Measurements from ENCODE around the gene MARK4.
A peak's percentile ranks its signal among the peaks of the same experiment; 100 is the strongest.
"Not testable (repeated sequence)": the region's sequence is repeated elsewhere in the genome, so short reads cannot be mapped to it uniquely, and the experiment has no call there.

MARK4 gene

GRCh38 chr19:45250832-45251451 lies at the start of gene MARK4:
TSS of gene MARK4 (plus strand) at chr19:45251271. CDS start at chr19:45251589, 318 bp downstream.
- DNase-seq (ENCODE audit: low read depth) = peak; percentile 13

- DNase-seq (ENCODE audit: low read depth) = no peak
Measured at GRCh38 chr19:45202637-45203036, 48.4 kb upstream of the MARK4 start.

- no peak for DNase-seq (ENCODE audit: low read depth)
Measured at GRCh38 chr19:45205810-45206209, 45.3 kb upstream of the MARK4 start.

GRCh38 chr19:45206328-45206727 lies 44.7 kb upstream of the MARK4 start:
- no peak for DNase-seq (ENCODE audit: low read depth)

GRCh38 chr19:45211751-45212381 lies 39.2 kb upstream of the MARK4 start:
- DNase-seq (ENCODE audit: low read depth) = no peak

GRCh38 chr19:45213031-45213430 lies 38.0 kb upstream of the MARK4 start:
- DNase-seq (ENCODE audit: low read depth) = no peak

GRCh38 chr19:45215391-45216191 lies 35.5 kb upstream of the MARK4 start:
- no peak for DNase-seq (ENCODE audit: low read depth)

- DNase-seq (ENCODE audit: low read depth) = no peak
Measured at GRCh38 chr19:45216667-45217066, 34.4 kb upstream of the MARK4 start.

GRCh38 chr19:45217193-45217956 lies 33.7 kb upstream of the MARK4 start:
- DNase-seq (ENCODE audit: low read depth) = no peak

- no peak for DNase-seq (ENCODE audit: low read depth)
Measured at GRCh38 chr19:45217957-45218334, 33.1 kb upstream of the MARK4 start.

- no peak for DNase-seq (ENCODE audit: low read depth)
Measured at GRCh38 chr19:45218426-45218825, 32.6 kb upstream of the MARK4 start.

GRCh38 chr19:45218911-45219743 lies 31.9 kb upstream of the MARK4 start:
- no peak for DNase-seq (ENCODE audit: low read depth)

GRCh38 chr19:45222724-45223123 lies 28.3 kb upstream of the MARK4 start:
- no peak for DNase-seq (ENCODE audit: low read depth)

- no peak for DNase-seq (ENCODE audit: low read depth)
Measured at GRCh38 chr19:45223879-45224278, 27.2 kb upstream of the MARK4 start.

GRCh38 chr19:45224645-45225044 lies 26.4 kb upstream of the MARK4 start:
- no peak for DNase-seq (ENCODE audit: low read depth)

- not testable (repeated sequence) for DNase-seq (ENCODE audit: low read depth)
Measured at GRCh38 chr19:45229056-45229455, 22.0 kb upstream of the MARK4 start.

GRCh38 chr19:45231891-45232290 lies 19.2 kb upstream of the MARK4 start:
- no peak for DNase-seq (ENCODE audit: low read depth)

GRCh38 chr19:45234089-45234869 lies 16.8 kb upstream of the MARK4 start:
- no peak for DNase-seq (ENCODE audit: low read depth)

GRCh38 chr19:45235485-45235884 lies 15.6 kb upstream of the MARK4 start:
- no peak for DNase-seq (ENCODE audit: low read depth)

- no peak for DNase-seq (ENCODE audit: low read depth)
Measured at GRCh38 chr19:45238556-45238955, 12.5 kb upstream of the MARK4 start.
